ENCODE results near the gene HPGDS.
A peak's percentile ranks its signal among the peaks of the same experiment; 100 is the strongest.
"Not testable (repeated sequence)": the region's sequence is repeated elsewhere in the genome, so short reads cannot be mapped to it uniquely, and the experiment has no call there.

Gene HPGDS

DNA sequence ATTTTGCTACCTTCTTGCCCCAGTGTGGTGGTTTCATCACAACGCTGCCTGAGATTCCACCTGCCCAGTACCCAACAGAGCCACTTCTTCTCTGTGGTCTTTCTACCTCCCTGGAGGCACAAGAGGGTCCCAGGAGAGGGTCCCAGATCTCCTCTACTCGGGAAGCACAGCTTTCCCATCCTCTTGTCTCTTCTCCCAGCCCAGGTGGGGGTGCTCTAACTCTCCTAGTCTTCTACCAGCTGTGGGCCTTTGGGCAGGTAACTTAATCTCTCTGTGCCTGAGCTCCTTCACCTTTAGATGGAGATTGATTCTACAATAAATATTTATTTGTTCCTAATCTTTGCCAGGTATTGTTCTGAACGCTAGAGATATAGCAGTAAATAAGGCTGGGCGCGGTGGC is 1.8 kb upstream of the HPGDS start:
- WGBS = 93% methylated on average over 5 of the region's 5 CpGs
- Histone ChIP-seq H3K9me3 (ENCODE audit: insufficient read depth, low read depth, low read length) (no peaks in the 10 kb centered on the region), H3K9ac (ENCODE audit: low read depth, low read length) (no peak overlapping the region), H3K36me3 (ENCODE audit: insufficient read depth, low read length) (no peaks in the 10 kb centered on the region), H3K4me3 (ENCODE audit: low read length) (no peak overlapping the region), H3K27ac (ENCODE audit: low read depth, low read length) (no peak overlapping the region), H3K27me3 (ENCODE audit: insufficient read depth, low read length) (no peaks in the 10 kb centered on the region), H3K4me1 (ENCODE audit: insufficient read depth, low read length) (no peaks in the 10 kb centered on the region)

DNA sequence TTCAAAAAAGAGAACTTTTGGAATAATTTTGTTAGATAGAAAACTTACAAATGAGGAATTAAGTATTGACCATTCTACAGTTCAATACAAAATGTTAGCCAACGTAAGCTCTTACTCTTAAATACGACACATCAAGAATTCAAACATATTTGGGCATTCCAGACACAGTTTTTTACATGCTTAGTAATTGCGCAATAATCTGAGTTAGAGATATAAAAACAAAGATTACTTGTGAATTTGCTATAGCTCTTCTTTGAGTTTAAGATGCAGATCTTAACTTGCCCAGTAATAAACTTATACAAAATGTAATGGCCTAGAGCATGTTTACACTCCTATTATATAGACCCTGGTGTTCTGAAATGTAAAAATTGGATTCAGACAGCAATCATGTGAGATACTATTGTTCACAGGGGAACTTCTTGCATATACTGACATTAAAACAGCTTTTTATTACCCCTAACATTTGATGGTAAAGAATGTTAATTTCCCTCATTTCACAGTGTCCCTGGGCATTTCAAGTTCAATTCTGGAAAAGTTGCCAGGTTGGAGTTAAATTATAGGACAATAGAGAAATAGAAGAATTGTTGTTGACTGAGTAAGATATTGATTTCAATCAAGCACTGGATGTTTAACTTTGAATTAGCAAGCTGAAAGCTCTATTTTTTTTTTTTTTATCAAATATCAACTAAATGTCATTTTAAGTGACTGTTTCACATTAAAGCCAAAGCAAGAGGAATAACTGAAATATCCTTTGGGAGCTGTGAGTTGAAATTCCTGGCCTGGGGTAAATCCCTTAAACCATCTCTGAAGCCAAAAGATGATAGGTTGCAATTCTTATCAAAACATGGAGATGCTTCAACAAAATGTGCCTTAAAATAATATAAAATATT is 910 bp downstream of the HPGDS start:
- Histone ChIP-seq H3K27ac (ENCODE audit: low read depth, low read length) (no peak overlapping the region), H3K27me3 (ENCODE audit: insufficient read depth, low read length) (no peaks in the 10 kb centered on the region), H3K9me3 (ENCODE audit: insufficient read depth, low read depth, low read length) (no peaks in the 10 kb centered on the region), H3K9ac (ENCODE audit: low read depth, low read length) (no peak overlapping the region), H3K4me3 (ENCODE audit: low read length) (no peak overlapping the region), H3K4me1 (ENCODE audit: insufficient read depth, low read length) (no peaks in the 10 kb centered on the region), H3K36me3 (ENCODE audit: insufficient read depth, low read length) (no peaks in the 10 kb centered on the region)
- WGBS = 100% methylated on average over 3 of the region's 3 CpGs

DNA sequence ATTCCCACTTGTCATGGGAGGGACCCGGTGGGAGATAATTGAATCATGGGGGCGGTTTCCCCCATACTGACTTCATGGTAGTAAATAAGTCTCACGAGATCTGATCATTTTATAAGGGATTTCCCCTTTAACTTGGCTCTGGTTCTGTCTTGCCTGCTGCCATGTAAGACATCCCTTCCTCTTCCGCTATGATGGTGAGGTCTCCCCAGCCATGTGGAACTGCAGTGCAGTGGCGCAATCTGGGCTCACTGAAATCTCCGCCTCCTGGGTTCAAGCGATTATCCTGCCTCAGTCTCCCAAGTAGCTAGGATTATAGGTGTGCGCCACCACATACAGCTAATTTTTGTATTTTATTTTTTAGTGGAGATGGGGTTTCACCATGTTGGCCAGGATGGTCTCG is 2.9 kb downstream of the HPGDS start:
- H3K36me3 ChIP-seq (ENCODE audit: insufficient read depth, low read length) = no peaks in the 10 kb centered on the region
- 92% methylated on average over 9 of the region's 9 CpGs for WGBS
- no peak overlapping the region for H3K27ac ChIP-seq (ENCODE audit: low read depth, low read length)
- no peaks in the 10 kb centered on the region for H3K4me1 ChIP-seq (ENCODE audit: insufficient read depth, low read length)
- H3K9me3 ChIP-seq (ENCODE audit: insufficient read depth, low read depth, low read length) = no peaks in the 10 kb centered on the region
- H3K4me3 ChIP-seq (ENCODE audit: low read length) = no peak overlapping the region
- no peaks in the 10 kb centered on the region for H3K27me3 ChIP-seq (ENCODE audit: insufficient read depth, low read length)
- H3K9ac ChIP-seq (ENCODE audit: low read depth, low read length) = no peak overlapping the region

DNA sequence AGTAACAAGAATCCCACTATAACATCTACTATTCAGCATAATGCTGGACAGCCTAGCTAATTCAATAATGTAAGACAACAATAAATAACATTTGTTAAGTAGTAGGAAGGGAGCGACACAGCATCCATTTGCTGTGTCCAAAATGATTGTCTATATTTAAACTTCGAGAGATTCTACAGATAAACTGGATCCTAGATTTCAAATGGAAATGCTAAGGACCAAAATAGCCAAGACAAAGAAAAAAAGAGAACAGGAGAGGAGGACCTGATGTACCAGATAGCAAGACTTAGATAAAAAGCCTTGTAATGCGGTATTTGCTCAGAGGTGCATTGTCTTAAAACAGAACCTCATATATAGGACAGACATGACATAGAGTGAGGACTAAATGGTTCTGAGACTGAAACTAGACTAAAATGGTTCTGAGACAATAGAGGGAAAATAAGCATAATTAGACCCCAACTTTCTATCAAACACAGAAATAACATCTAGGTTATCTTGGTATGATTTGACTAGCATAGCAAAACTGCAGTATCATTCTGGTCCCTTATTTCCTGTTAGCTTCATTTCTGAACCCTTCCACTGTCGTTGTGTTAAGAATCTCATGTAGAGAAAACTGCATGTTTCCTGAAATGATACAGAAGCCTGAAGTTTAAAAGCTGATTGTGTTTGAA is 3.8 kb downstream of the HPGDS start:
- Histone ChIP-seq H3K4me3 (ENCODE audit: low read length) (no peak overlapping the region), H3K9ac (ENCODE audit: low read depth, low read length) (no peak overlapping the region), H3K9me3 (ENCODE audit: insufficient read depth, low read depth, low read length) (no peaks in the 10 kb centered on the region), H3K27ac (ENCODE audit: low read depth, low read length) (no peak overlapping the region), H3K36me3 (ENCODE audit: insufficient read depth, low read length) (no peaks in the 10 kb centered on the region), H3K4me1 (ENCODE audit: insufficient read depth, low read length) (peaks cover 4% of the 10 kb centered on the region), H3K27me3 (ENCODE audit: insufficient read depth, low read length) (no peaks in the 10 kb centered on the region)
- 93% methylated on average over 3 of the region's 4 CpGs for WGBS

DNA sequence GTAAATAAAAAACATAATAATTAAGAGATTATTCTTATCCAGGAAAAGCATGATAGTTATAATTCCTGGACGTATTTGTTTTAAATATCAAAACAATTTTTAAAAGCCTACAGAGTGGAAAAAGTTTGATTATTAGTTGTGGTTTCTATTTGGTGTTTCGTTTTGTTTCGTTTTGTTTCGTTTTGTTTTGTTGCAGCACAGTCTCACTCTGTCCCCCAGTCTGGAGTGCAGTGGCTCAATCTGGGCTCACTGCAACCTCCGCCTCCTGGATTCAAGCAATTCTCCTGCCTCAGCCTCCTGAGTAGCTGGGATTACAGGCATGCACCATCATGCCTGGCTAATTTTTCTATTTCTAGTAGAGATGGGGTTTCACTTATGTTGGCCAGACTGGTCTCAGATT is 5.8 kb downstream of the HPGDS start:
- not testable (repeated sequence) for H3K27me3 ChIP-seq (ENCODE audit: insufficient read depth, low read length); H3K36me3 ChIP-seq (ENCODE audit: insufficient read depth, low read length); H3K9ac ChIP-seq (ENCODE audit: low read depth, low read length); H3K4me3 ChIP-seq (ENCODE audit: low read length); H3K27ac ChIP-seq (ENCODE audit: low read depth, low read length); H3K9me3 ChIP-seq (ENCODE audit: insufficient read depth, low read depth, low read length)
- peaks cover 15% of the 10 kb centered on the region for H3K4me1 ChIP-seq (ENCODE audit: insufficient read depth, low read length)
- WGBS = 89% methylated on average over 4 of the region's 5 CpGs

DNA sequence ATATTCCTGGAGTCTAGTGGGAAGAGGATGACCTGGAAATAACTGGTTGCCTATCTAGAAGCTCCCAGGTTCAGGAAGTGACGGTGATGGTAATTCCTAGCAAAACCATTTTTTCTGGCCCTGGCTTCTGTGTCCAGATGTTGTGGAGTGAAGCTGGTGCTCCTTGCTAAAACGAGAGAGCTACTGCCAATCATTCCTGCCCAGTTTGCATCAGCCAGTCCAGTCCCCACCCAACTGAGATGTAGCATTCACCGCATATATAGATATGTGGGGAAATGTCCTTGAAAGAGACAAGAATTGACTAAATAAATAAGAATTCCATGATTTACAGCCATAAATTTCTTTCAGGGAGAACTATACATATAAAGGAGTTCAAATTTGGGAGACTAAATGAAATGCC is 6.3 kb downstream of the HPGDS start:
- Histone ChIP-seq H3K27me3 (ENCODE audit: insufficient read depth, low read length) (no peaks in the 10 kb centered on the region), H3K4me3 (ENCODE audit: low read length) (no peak overlapping the region), H3K27ac (ENCODE audit: low read depth, low read length) (no peak overlapping the region), H3K9me3 (ENCODE audit: insufficient read depth, low read depth, low read length) (no peaks in the 10 kb centered on the region), H3K9ac (ENCODE audit: low read depth, low read length) (no peak overlapping the region), H3K4me1 (ENCODE audit: insufficient read depth, low read length) (peaks cover 15% of the 10 kb centered on the region), H3K36me3 (ENCODE audit: insufficient read depth, low read length) (no peaks in the 10 kb centered on the region)
- 90% methylated on average over 2 of the region's 3 CpGs for WGBS

DNA sequence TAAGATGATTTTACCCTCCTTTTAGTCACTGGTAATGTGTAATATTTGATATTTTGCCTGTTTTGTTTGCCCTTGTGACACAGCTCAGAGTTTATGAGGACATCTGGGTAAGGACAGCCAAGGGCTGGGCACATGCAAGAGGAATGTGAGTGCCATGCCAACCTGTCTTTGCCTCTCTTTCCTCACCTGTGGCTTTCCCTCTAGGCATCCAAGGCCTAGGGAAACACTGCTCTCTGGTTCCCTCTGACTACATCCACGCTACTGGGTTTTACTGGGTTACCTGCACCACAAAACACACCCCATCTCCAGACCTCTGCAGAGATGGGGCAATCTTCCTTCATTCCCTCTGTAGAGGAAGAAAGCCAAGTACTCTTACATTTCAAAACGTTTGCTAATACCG is 7.7 kb downstream of the HPGDS start:
- no peak overlapping the region for H3K4me3 ChIP-seq (ENCODE audit: low read length)
- no peaks in the 10 kb centered on the region for H3K36me3 ChIP-seq (ENCODE audit: insufficient read depth, low read length)
- H3K9me3 ChIP-seq (ENCODE audit: insufficient read depth, low read depth, low read length) = no peaks in the 10 kb centered on the region
- H3K27me3 ChIP-seq (ENCODE audit: insufficient read depth, low read length) = no peaks in the 10 kb centered on the region
- H3K4me1 ChIP-seq (ENCODE audit: insufficient read depth, low read length) = peaks cover 15% of the 10 kb centered on the region
- no peak overlapping the region for H3K27ac ChIP-seq (ENCODE audit: low read depth, low read length)
- 69% methylated on average over 3 of the region's 3 CpGs for WGBS
- H3K9ac ChIP-seq (ENCODE audit: low read depth, low read length) = no peak overlapping the region

DNA sequence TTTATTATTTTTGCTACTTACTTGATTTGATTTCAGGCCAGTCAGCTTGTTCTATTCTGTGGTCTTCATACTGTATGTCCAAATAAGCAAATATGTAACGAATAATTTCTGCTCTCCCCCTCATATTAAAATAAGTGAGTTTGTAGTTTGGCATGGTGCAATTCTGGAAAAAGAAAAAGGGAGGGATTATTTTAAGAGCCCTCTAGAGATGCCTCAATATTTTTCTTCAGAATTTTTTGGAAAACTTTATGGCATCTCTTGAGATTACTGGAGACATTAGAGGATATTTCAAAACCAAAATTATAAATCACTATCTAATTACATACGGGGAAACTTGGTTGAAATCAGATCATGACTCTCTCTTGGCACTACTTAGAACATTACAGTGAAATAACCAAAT is 8.2 kb downstream of the HPGDS start:
- Histone ChIP-seq H3K4me3 (ENCODE audit: low read length) (no peak overlapping the region), H3K9me3 (ENCODE audit: insufficient read depth, low read depth, low read length) (no peaks in the 10 kb centered on the region), H3K27me3 (ENCODE audit: insufficient read depth, low read length) (no peaks in the 10 kb centered on the region), H3K9ac (ENCODE audit: low read depth, low read length) (no peak overlapping the region), H3K27ac (ENCODE audit: low read depth, low read length) (0 out of 2 replicates have a peak overlapping the region, but pooled peaks have one; percentile 4), H3K36me3 (ENCODE audit: insufficient read depth, low read length) (no peaks in the 10 kb centered on the region), H3K4me1 (ENCODE audit: insufficient read depth, low read length) (peaks cover 15% of the 10 kb centered on the region)
- WGBS = 100% methylated on average over 1 of the region's 2 CpGs

DNA sequence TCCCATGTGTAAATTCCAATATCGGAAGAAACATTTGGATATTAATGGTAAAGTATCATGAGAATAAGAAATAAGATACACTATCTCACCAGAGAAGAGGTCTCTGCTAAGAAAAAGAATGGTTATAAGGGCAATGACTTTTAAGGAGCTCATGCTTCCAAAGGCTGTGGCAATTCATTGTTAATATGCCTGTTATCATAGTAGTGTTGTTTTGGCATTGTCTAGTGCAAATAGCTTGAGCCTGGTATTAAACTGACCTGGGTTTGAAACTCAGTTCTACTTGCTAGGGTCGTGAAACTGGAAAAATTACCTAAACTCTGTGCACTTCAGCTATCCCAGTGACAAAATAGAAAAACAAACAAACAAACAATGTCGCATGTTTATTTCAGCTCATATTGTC is 8.8 kb downstream of the HPGDS start:
- no peaks in the 10 kb centered on the region for H3K36me3 ChIP-seq (ENCODE audit: insufficient read depth, low read length)
- H3K27me3 ChIP-seq (ENCODE audit: insufficient read depth, low read length) = no peaks in the 10 kb centered on the region
- no peaks in the 10 kb centered on the region for H3K9me3 ChIP-seq (ENCODE audit: insufficient read depth, low read depth, low read length)
- peaks cover 15% of the 10 kb centered on the region for H3K4me1 ChIP-seq (ENCODE audit: insufficient read depth, low read length)
- H3K4me3 ChIP-seq (ENCODE audit: low read length) = no peak overlapping the region
- 89% methylated on average over 2 of the region's 3 CpGs for whole genome bisulfite sequencing
- H3K27ac ChIP-seq (ENCODE audit: low read depth, low read length) = no peak overlapping the region
- H3K9ac ChIP-seq (ENCODE audit: low read depth, low read length) = no peak overlapping the region

DNA sequence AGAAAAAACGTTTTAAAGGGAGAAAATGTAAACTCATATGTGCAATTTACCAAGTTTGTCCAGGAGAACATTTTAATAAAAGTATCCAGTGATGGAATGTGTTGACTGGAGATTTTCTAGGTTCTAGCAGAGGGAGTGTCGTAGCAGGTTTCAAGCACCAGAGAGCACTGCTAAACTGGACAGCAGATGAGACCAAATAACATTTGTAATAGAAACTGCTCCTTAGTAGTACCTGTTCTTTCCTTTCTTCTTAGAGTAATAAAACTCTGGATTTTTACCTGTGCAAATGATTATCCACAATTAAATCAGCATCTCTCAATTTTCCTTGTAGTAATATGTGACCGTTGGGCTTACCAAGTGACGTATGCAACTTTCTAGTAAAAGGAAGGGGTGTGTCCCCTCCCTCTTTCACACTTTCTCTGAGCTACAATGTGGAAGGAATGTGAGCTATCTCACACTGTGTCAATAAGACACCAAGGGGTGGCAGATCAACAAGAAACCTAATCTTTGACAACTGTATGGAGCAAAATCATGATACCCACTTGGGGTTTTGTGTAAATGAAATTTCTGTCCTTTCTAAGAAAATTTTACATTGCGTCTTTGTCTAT is 9.5 kb downstream of the HPGDS start:
- Histone ChIP-seq H3K9me3 (ENCODE audit: insufficient read depth, low read depth, low read length) (no peaks in the 10 kb centered on the region), H3K27ac (ENCODE audit: low read depth, low read length) (no peak overlapping the region), H3K27me3 (ENCODE audit: insufficient read depth, low read length) (no peaks in the 10 kb centered on the region), H3K4me3 (ENCODE audit: low read length) (0 out of 2 replicates have a peak overlapping the region, but pooled peaks have one; percentile 1), H3K36me3 (ENCODE audit: insufficient read depth, low read length) (no peaks in the 10 kb centered on the region), H3K4me1 (ENCODE audit: insufficient read depth, low read length) (peaks cover 15% of the 10 kb centered on the region), H3K9ac (ENCODE audit: low read depth, low read length) (no peak overlapping the region)
- 54% methylated on average over 3 of the region's 5 CpGs for WGBS

DNA sequence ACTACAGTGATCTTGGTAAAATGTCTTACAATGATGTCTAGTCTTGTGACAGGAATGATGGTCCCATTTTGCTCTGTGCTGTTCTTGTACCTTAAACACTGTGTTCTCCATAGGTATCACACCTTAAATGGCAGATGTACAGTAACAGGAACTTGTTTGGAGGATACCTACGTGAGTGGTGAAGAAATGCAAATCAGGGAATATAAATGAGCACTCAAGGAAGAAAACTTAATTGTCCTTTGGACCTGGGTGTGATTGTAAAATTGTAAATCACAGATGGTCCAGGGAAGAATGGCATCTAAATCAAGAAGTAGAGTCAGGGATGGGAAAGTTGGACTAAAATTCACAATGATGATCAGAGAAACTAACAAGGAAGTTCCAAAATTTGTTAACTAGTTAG is 12.7 kb downstream of the HPGDS start:
- Histone ChIP-seq H3K27me3 (ENCODE audit: insufficient read depth, low read length) (no peaks in the 10 kb centered on the region), H3K4me3 (ENCODE audit: low read length) (no peak overlapping the region), H3K4me1 (ENCODE audit: insufficient read depth, low read length) (peaks cover 15% of the 10 kb centered on the region), H3K9ac (ENCODE audit: low read depth, low read length) (no peak overlapping the region), H3K27ac (ENCODE audit: low read depth, low read length) (no peak overlapping the region), H3K9me3 (ENCODE audit: insufficient read depth, low read depth, low read length) (peaks cover 24% of the 10 kb centered on the region), H3K36me3 (ENCODE audit: insufficient read depth, low read length) (no peaks in the 10 kb centered on the region)
- WGBS = 88% methylated on average over 1 of the region's 1 CpG

Measured in HUES64 (cell line).